Stimulated activated CD8-positive, alpha-beta memory T cell treated with anti-CD3 and anti-CD28 coated beads, Interleukin-15, amount 100 ng/mL, for 4 hours (primary cell): Measurements from ENCODE around the gene SDF4.
"Not testable (repeated sequence)": the region's sequence is repeated elsewhere in the genome, so short reads cannot be mapped to it uniquely, and the experiment has no call there.

Experiments
- DNase-seq, 2 donors: peaks; one replicate each; pipeline ENCODE4 v3.0.0-alpha.2; 2020; ENCODE audit warnings: low read depth in 2 of 2

Gene SDF4

GRCh38 chr1:1198423-1199140, 33.2 kb downstream of the SDF4 start:
- no peak for DNase-seq

- DNase-seq, result no peak
Observed at GRCh38 chr1:1197551-1198422, 34.0 kb downstream of the SDF4 start.

- DNase-seq, result no peak
Observed at GRCh38 chr1:1197188-1197500, 34.7 kb downstream of the SDF4 start.

- no peak for DNase-seq
Observed at GRCh38 chr1:1196431-1197187, 35.2 kb downstream of the SDF4 start.

- not testable (repeated sequence) for DNase-seq
Observed at GRCh38 chr1:1195726-1196125, 36.1 kb downstream of the SDF4 start.

- DNase-seq, result no peak
Observed at GRCh38 chr1:1194723-1195122, 37.1 kb downstream of the SDF4 start.

GRCh38 chr1:1191734-1192133, 40.1 kb downstream of the SDF4 start:
- DNase-seq, result no peak

- DNase-seq, result no peak
Observed at GRCh38 chr1:1189111-1189510, 42.7 kb downstream of the SDF4 start.

GRCh38 chr1:1187938-1188337, 43.9 kb downstream of the SDF4 start:
- no peak for DNase-seq

- DNase-seq, result no peak
Observed at GRCh38 chr1:1185101-1185765, 46.6 kb downstream of the SDF4 start.

- DNase-seq, result no peak
Observed at GRCh38 chr1:1183833-1184775, 47.7 kb downstream of the SDF4 start.

- DNase-seq, result no peak
Observed at GRCh38 chr1:1183221-1183747, 48.5 kb downstream of the SDF4 start.

GRCh38 chr1:1182491-1183220, 49.1 kb downstream of the SDF4 start:
- no peak for DNase-seq

GRCh38 chr1:1181938-1182410, 49.8 kb downstream of the SDF4 start:
- DNase-seq, result no peak

GRCh38 chr1:1181129-1181937, 50.5 kb downstream of the SDF4 start:
- no peak for DNase-seq

GRCh38 chr1:1179983-1180861, 51.6 kb downstream of the SDF4 start:
- DNase-seq, result no peak

- DNase-seq, result no peak
Observed at GRCh38 chr1:1179346-1179982, 52.3 kb downstream of the SDF4 start.
